ENCODE data around the gene KRTAP5-6.
"Not testable (repeated sequence)": the region's sequence is repeated elsewhere in the genome, so short reads cannot be mapped to it uniquely, and the experiment has no call there.

The KRTAP5-6 gene

GRCh38 chr11:1688336-1688947 lies 8.6 kb upstream of the KRTAP5-6 start:
- H3K27ac Mint-ChIP-seq, H3K36me3 Mint-ChIP-seq, H3K9me3 Mint-ChIP-seq, H3K4me3 Mint-ChIP-seq, H3K4me1 Mint-ChIP-seq, ATAC-seq: not testable (repeated sequence)
- H3K27me3 Mint-ChIP-seq, result peaks cover 64% of the 10 kb centered on the region

- H3K4me1 Mint-ChIP-seq, result peaks cover 14% of the 10 kb centered on the region
- ATAC-seq, H3K27ac Mint-ChIP-seq: not testable (repeated sequence)
Measured at GRCh38 chr11:1689250-1690166, 7.5 kb upstream of the KRTAP5-6 start.

GRCh38 chr11:1690167-1691025 lies 6.6 kb upstream of the KRTAP5-6 start:
- Mint-ChIP-seq H3K27ac (no peak overlapping the region), H3K36me3 (no peaks in the 10 kb centered on the region), H3K4me3 (no peak overlapping the region), H3K27me3 (peaks cover 78% of the 10 kb centered on the region), H3K4me1 (peaks cover 14% of the 10 kb centered on the region), H3K9me3 (no peaks in the 10 kb centered on the region)
- no peak for ATAC-seq

More at GRCh38 chr11:1689250-1690166, 7.5 kb upstream of the KRTAP5-6 start:
- not testable (repeated sequence) for H3K36me3 Mint-ChIP-seq, H3K9me3 Mint-ChIP-seq, H3K4me3 Mint-ChIP-seq
- peaks cover 75% of the 10 kb centered on the region for H3K27me3 Mint-ChIP-seq

GRCh38 chr11:1691026-1691877 lies 5.7 kb upstream of the KRTAP5-6 start:
- H3K4me3 Mint-ChIP-seq, result no peak overlapping the region
- H3K27ac Mint-ChIP-seq, result no peak overlapping the region
- H3K36me3 Mint-ChIP-seq, result no peaks in the 10 kb centered on the region
- peaks cover 14% of the 10 kb centered on the region for H3K4me1 Mint-ChIP-seq
- peaks cover 80% of the 10 kb centered on the region for H3K27me3 Mint-ChIP-seq
- no peaks in the 10 kb centered on the region for H3K9me3 Mint-ChIP-seq
- ATAC-seq, result no peak

GRCh38 chr11:1691878-1692707 lies 4.9 kb upstream of the KRTAP5-6 start:
- Mint-ChIP-seq H3K27ac (no peak overlapping the region), H3K27me3 (peaks cover 80% of the 10 kb centered on the region)
- ATAC-seq, result no peak

GRCh38 chr11:1692708-1693326 lies 4.2 kb upstream of the KRTAP5-6 start:
- Mint-ChIP-seq H3K9me3 (no peaks in the 10 kb centered on the region), H3K4me3 (peak overlapping the region; percentile 79), H3K36me3 (no peaks in the 10 kb centered on the region), H3K27me3 (peaks cover 85% of the 10 kb centered on the region), H3K4me1 (peaks cover 14% of the 10 kb centered on the region), H3K27ac (peak overlapping the region; percentile 80)
- ATAC-seq, result no peak

More at GRCh38 chr11:1691878-1692707, 4.9 kb upstream of the KRTAP5-6 start:
- Mint-ChIP-seq H3K4me1 (peaks cover 14% of the 10 kb centered on the region), H3K36me3 (no peaks in the 10 kb centered on the region), H3K9me3 (no peaks in the 10 kb centered on the region), H3K4me3 (no peak overlapping the region)

GRCh38 chr11:1693327-1694063 lies 3.5 kb upstream of the KRTAP5-6 start:
- peak; percentile 68 for ATAC-seq
- H3K4me3 Mint-ChIP-seq, result peak overlapping the region; percentile 79
- H3K4me1 Mint-ChIP-seq, result peaks cover 14% of the 10 kb centered on the region
- peaks cover 85% of the 10 kb centered on the region for H3K27me3 Mint-ChIP-seq
- H3K36me3 Mint-ChIP-seq, result no peaks in the 10 kb centered on the region
- no peaks in the 10 kb centered on the region for H3K9me3 Mint-ChIP-seq
- peak overlapping the region; percentile 80 for H3K27ac Mint-ChIP-seq

GRCh38 chr11:1694064-1694845 lies 2.7 kb upstream of the KRTAP5-6 start:
- Mint-ChIP-seq H3K4me3 (peak overlapping the region; percentile 44), H3K27me3 (peaks cover 80% of the 10 kb centered on the region), H3K36me3 (no peaks in the 10 kb centered on the region), H3K4me1 (peaks cover 14% of the 10 kb centered on the region), H3K27ac (peak overlapping the region; percentile 80), H3K9me3 (no peaks in the 10 kb centered on the region)
- peak; percentile 88 for ATAC-seq

GRCh38 chr11:1694846-1695547 lies 2.0 kb upstream of the KRTAP5-6 start:
- no peaks in the 10 kb centered on the region for H3K9me3 Mint-ChIP-seq
- H3K4me1 Mint-ChIP-seq, result peaks cover 14% of the 10 kb centered on the region
- no peak overlapping the region for H3K27ac Mint-ChIP-seq
- H3K4me3 Mint-ChIP-seq, result no peak overlapping the region
- no peaks in the 10 kb centered on the region for H3K36me3 Mint-ChIP-seq
- peaks cover 78% of the 10 kb centered on the region for H3K27me3 Mint-ChIP-seq
- no peak for ATAC-seq

GRCh38 chr11:1695548-1696108 lies 1.4 kb upstream of the KRTAP5-6 start:
- Mint-ChIP-seq H3K4me3 (no peak overlapping the region), H3K27ac (no peak overlapping the region), H3K27me3 (peaks cover 72% of the 10 kb centered on the region), H3K36me3 (no peaks in the 10 kb centered on the region), H3K4me1 (peaks cover 14% of the 10 kb centered on the region), H3K9me3 (no peaks in the 10 kb centered on the region)
- no peak for ATAC-seq

GRCh38 chr11:1699771-1700170 lies 2.8 kb downstream of the KRTAP5-6 start:
- Mint-ChIP-seq H3K9me3 (peaks cover 2% of the 10 kb centered on the region), H3K27ac (no peak overlapping the region), H3K4me3 (no peak overlapping the region), H3K36me3 (no peaks in the 10 kb centered on the region), H3K4me1 (peaks cover 7% of the 10 kb centered on the region), H3K27me3 (peaks cover 33% of the 10 kb centered on the region)
- ATAC-seq, result no peak

Measured in stimulated activated memory B cell treated with anti-CD40 and anti-IgM and Interleukin-4, amounts not matched to agents 10 μg/mL and 1 μg/mL and 100 μg/mL, for 72 hours (primary cell).